ENCODE results near the gene NLRP4.

DNA sequence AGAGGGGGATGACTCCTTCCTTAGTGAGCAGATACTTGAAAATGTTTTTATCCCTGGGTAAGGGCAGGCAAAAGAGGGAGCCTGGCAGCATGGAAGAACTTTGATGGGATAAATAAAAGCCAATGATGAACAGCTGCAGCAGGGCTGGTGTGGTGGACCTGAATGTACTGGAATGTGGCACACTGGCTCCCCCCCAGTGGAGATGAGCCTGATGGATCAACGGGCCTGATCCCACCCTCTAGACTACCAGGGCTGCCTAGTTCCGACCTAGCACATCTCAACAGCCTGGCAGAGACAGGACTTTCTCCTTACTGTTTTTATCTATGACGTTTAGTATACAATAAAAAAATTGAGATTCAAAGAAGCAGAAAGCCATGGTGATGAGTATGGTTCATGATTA, 25.0 kb upstream of the NLRP4 start:
- TF ChIP-seq, protein P1, sequence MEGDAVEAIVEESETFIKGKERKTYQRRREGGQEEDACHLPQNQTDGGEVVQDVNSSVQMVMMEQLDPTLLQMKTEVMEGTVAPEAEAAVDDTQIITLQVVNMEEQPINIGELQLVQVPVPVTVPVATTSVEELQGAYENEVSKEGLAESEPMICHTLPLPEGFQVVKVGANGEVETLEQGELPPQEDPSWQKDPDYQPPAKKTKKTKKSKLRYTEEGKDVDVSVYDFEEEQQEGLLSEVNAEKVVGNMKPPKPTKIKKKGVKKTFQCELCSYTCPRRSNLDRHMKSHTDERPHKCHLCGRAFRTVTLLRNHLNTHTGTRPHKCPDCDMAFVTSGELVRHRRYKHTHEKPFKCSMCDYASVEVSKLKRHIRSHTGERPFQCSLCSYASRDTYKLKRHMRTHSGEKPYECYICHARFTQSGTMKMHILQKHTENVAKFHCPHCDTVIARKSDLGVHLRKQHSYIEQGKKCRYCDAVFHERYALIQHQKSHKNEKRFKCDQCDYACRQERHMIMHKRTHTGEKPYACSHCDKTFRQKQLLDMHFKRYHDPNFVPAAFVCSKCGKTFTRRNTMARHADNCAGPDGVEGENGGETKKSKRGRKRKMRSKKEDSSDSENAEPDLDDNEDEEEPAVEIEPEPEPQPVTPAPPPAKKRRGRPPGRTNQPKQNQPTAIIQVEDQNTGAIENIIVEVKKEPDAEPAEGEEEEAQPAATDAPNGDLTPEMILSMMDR (IDR thresholded peaks at IDR 0.05): no peak
- TF ChIP-seq POLR2A (IDR thresholded peaks at IDR 0.05): no peak
